ENCODE data around the gene GAS2L1.

DNA sequence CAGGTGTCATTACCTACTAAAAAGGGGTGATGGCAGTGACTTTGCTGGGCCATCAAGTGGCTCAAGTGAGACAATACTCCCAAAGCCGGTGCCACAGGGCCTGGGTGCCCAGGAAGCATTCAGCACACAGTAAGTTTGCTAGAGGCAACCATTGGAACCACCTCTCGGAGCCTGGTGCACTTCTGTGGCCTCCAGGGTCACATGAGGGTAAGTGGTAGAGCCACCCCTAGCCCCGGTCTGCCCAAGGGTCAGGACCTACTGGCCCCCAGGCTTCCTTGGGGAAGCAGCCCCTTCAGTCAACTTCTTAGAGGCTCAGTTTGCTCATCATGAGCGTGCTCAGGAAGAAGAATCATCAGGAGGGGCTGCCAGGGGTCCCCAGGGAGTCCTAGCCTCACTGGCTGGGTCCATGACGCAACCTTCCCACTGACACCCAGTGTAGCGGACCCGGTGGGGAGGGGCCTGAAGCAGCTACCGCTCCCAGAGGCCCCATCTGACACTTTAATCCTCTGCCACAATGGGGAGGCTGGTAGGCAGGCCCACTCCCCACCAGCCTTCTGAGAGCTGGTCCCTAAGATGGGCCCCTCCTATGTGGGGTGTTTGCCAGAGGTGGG, 26.5 kb downstream of the GAS2L1 start:
- TF ChIP-seq, protein P1, sequence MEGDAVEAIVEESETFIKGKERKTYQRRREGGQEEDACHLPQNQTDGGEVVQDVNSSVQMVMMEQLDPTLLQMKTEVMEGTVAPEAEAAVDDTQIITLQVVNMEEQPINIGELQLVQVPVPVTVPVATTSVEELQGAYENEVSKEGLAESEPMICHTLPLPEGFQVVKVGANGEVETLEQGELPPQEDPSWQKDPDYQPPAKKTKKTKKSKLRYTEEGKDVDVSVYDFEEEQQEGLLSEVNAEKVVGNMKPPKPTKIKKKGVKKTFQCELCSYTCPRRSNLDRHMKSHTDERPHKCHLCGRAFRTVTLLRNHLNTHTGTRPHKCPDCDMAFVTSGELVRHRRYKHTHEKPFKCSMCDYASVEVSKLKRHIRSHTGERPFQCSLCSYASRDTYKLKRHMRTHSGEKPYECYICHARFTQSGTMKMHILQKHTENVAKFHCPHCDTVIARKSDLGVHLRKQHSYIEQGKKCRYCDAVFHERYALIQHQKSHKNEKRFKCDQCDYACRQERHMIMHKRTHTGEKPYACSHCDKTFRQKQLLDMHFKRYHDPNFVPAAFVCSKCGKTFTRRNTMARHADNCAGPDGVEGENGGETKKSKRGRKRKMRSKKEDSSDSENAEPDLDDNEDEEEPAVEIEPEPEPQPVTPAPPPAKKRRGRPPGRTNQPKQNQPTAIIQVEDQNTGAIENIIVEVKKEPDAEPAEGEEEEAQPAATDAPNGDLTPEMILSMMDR (conservative IDR thresholded peaks at IDR 0.05; ENCODE audit: low read depth, low read length) = no peak
- TF ChIP-seq EZH2 (IDR thresholded peaks at IDR 0.05; ENCODE audit: borderline replicate concordance, low read depth, low read length, poor library complexity, severe bottlenecking) = no peak

All from A673 (cell line).